ENCODE results near the gene NGDN. TPM values are rescaled to one million over a fixed set of nuclear protein-coding genes. Genes with fewer than 3 reads are reported as not detected.

NGDN gene
- total RNA-seq, 6 donors from 2014 or later = 25.4 to 42.6 (median 35.5) TPM

DNA sequence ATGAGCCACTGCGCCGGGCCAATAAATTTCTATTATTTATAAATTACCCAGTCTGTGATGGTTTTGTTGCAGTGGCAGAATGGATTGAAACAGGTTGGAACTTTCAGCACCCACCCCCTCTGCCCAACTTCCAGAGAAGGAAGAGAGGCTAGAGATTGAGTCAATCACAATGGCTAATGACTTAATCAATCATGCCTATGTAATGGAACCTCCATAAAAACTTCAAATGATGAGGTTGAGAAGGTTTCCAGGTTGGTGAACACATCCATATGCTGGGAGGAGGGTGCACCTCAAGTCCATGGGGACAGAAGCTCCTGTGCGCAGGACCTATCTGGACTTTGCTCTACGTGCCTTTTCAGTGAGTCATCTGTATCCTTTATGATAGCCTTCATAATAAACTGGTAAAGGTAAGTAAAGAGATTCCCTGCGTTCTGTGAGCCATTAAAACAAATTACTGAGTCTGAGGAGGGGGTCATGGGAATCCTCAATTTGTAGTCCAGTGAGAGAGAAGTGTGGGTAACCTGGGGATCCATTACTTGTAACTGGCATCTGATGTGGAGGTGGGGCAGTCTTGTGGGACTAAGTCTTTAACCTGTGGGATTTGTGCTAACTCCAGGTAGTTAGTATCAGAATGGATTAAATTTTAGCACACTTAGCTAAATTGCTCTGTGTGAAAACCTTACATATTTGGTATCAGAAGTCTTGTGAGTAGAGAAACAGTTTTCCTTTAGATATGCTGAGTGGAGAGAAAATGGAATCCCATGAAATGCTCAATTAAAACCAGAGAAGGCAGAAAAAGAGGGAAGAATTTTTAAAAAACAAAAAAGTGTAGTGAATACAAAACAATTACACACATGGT, 11.7 kb upstream of the NGDN start:
- Histone ChIP-seq H3K27me3 (no peaks in the 10 kb centered on the region), H3K36me3 (no peaks in the 10 kb centered on the region), H3K27ac (no peak overlapping the region), H3K9me3 (no peaks in the 10 kb centered on the region), H3K4me1 (no peaks in the 10 kb centered on the region), H3K4me3 (no peak overlapping the region)
- WGBS, 2 donors = 90 to 94% methylated on average over 5 of the region's 5 CpGs
- ATAC-seq (ENCODE audit: low FRiP score in 2 of 2) (no peak), DNase-seq (no peak)
- no peak for TF ChIP-seq POLR2AphosphoS5 (IDR thresholded peaks at IDR 0.05)
- no peak for TF ChIP-seq POLR2A (IDR thresholded peaks at IDR 0.05)
- TF ChIP-seq EP300 (IDR thresholded peaks at IDR 0.05) = no peak
- no peak for TF ChIP-seq CTCF (IDR thresholded peaks at IDR 0.05)

DNA sequence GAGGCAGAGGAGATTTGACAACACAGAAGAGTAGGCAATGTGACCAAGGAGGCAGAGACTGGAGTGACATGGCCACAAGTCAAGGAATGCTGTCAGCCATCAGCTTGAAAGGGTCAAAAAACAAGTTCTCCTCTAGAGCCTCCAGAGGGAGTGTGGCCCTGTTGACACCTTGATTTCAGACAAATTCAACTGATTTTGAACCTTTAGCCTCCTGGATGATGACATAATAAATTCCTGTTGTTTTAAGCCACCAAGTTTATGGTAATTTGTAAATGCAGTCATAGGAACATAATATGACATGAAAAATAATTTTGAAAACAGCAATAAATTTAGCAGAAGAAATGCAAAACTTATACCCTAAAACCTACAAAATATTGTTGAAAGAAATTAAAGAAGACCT, 8.5 kb upstream of the NGDN start:
- Histone ChIP-seq H3K27me3 (no peaks in the 10 kb centered on the region), H3K27ac (no peak overlapping the region), H3K9me3 (no peaks in the 10 kb centered on the region), H3K4me3 (no peak overlapping the region), H3K36me3 (no peaks in the 10 kb centered on the region), H3K4me1 (no peaks in the 10 kb centered on the region)
- TF ChIP-seq POLR2A (IDR thresholded peaks at IDR 0.05) = no peak
- no peak for TF ChIP-seq CTCF (IDR thresholded peaks at IDR 0.05)
- no peak for TF ChIP-seq POLR2AphosphoS5 (IDR thresholded peaks at IDR 0.05)
- no peak for TF ChIP-seq EP300 (IDR thresholded peaks at IDR 0.05)
- ATAC-seq (ENCODE audit: low FRiP score in 2 of 2) = no peak
- no peak for DNase-seq

DNA sequence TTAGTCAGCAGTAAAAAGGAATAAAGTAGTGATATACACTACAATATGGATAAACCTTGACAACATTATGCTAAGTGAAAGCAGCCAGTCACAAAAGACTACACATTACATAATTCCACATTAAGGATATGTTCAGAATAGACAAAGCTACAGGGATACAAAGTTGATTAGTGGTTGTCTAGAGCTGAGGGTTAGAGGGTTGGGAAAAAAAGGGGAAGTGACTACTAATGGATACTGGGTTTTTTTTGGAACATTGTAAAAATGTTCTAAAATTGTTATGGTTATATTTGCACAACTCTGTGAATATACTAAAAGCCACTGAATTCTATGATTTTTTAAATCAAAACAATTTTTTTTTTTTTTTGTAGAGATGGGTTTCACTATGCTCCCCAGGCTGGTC, 4.8 kb upstream of the NGDN start:
- TF ChIP-seq POLR2A (IDR thresholded peaks at IDR 0.05) = no peak
- TF ChIP-seq EP300 (IDR thresholded peaks at IDR 0.05) = no peak
- TF ChIP-seq CTCF (IDR thresholded peaks at IDR 0.05) = no peak
- TF ChIP-seq POLR2AphosphoS5 (IDR thresholded peaks at IDR 0.05) = no peak
- ATAC-seq (ENCODE audit: low FRiP score in 2 of 2) = no peak
- H3K4me3 ChIP-seq = no peak overlapping the region
- H3K27ac ChIP-seq = no peak overlapping the region
- no peaks in the 10 kb centered on the region for H3K36me3 ChIP-seq
- no peaks in the 10 kb centered on the region for H3K27me3 ChIP-seq
- peaks cover 0 to 4% (median 0%) of the 10 kb centered on the region in 4 donors for H3K4me1 ChIP-seq
- no peaks in the 10 kb centered on the region for H3K9me3 ChIP-seq
- no peak for DNase-seq

DNA sequence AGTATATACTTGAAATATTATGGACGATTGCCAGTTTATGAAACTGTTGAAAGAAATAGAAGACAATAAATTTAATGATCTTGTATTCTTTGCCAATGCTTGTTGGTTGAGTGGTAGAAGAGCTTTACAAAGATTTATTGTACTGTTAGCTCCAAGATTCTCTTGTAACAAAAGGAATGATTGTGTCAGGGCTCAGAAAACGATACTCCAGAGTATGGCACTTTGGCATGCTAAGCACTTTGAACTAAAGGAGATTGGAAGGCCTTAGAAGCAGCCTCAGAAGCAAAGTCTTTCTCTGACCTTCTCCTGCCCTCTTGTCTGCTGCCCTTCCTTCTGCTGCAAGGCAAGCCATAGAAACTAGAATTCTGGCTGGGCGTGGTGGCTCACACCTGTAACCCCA, 4.2 kb upstream of the NGDN start:
- Histone ChIP-seq H3K36me3 (no peaks in the 10 kb centered on the region), H3K4me1 (peaks cover 4 to 8% (median 4%) of the 10 kb centered on the region in 4 donors), H3K27ac (no peak overlapping the region), H3K9me3 (no peaks in the 10 kb centered on the region), H3K4me3 (no peak overlapping the region), H3K27me3 (no peaks in the 10 kb centered on the region)
- WGBS, 2 donors = 58 to 80% methylated on average over 2 to 3 of the region's 3 CpGs
- TF ChIP-seq POLR2A (IDR thresholded peaks at IDR 0.05) = no peak
- TF ChIP-seq POLR2AphosphoS5 (IDR thresholded peaks at IDR 0.05) = no peak
- no peak for TF ChIP-seq CTCF (IDR thresholded peaks at IDR 0.05)
- no peak for TF ChIP-seq EP300 (IDR thresholded peaks at IDR 0.05)
- ATAC-seq (ENCODE audit: low FRiP score in 2 of 2) (no peak), DNase-seq (no peak)

GRCh38 chr14:23468704-23469126, 788 bp upstream of the NGDN start:
- 81 to 83% methylated on average over 15 of the region's 15 CpGs for WGBS, 2 donors
- ATAC-seq (ENCODE audit: low FRiP score in 2 of 2) = peak in 1 of 2 donors; percentile 6
- no peak for DNase-seq
- Histone ChIP-seq H3K27ac (peak overlapping the region; percentile 54 to 85 (median 82)), H3K9me3 (no peaks in the 10 kb centered on the region), H3K36me3 (peaks cover 11 to 30% (median 25%) of the 10 kb centered on the region in 4 donors), H3K4me1 (peaks cover 7 to 10% (median 7%) of the 10 kb centered on the region in 4 donors), H3K27me3 (no peaks in the 10 kb centered on the region), H3K4me3 (peak overlapping the region in 3 of 4 donors; percentile 75 to 80 (median 78))
- TF ChIP-seq CTCF (IDR thresholded peaks at IDR 0.05) = no peak
- TF ChIP-seq EP300 (IDR thresholded peaks at IDR 0.05) = no peak
- no peak for TF ChIP-seq POLR2A (IDR thresholded peaks at IDR 0.05)
- no peak for TF ChIP-seq POLR2AphosphoS5 (IDR thresholded peaks at IDR 0.05)
